ENCODE measurements around the gene RBPJL.
"Not testable (repeated sequence)": the region's sequence is repeated elsewhere in the genome, so short reads cannot be mapped to it uniquely, and the experiment has no call there.

The RBPJL gene

DNA sequence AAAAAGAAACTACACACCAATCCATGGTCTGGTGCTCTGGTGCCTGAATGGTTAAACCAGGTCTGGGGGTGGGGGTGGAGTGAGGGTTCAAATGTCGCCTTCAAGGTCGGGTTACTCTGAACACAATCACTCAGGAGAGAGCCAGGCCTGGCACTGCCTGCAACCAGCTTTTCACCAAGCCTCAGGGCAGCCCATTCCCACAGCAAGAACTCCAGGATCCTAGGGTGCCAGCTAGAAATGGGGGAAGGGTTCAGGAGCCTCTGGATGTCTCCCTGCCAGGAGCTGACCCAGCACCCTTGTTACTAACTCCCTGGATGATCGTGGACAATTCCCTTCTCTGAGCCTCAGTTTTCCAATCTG is 34.9 kb downstream of the RBPJL start:
- DNase-seq = peak in 2 of 56 donors; percentile 39 to 44

DNA sequence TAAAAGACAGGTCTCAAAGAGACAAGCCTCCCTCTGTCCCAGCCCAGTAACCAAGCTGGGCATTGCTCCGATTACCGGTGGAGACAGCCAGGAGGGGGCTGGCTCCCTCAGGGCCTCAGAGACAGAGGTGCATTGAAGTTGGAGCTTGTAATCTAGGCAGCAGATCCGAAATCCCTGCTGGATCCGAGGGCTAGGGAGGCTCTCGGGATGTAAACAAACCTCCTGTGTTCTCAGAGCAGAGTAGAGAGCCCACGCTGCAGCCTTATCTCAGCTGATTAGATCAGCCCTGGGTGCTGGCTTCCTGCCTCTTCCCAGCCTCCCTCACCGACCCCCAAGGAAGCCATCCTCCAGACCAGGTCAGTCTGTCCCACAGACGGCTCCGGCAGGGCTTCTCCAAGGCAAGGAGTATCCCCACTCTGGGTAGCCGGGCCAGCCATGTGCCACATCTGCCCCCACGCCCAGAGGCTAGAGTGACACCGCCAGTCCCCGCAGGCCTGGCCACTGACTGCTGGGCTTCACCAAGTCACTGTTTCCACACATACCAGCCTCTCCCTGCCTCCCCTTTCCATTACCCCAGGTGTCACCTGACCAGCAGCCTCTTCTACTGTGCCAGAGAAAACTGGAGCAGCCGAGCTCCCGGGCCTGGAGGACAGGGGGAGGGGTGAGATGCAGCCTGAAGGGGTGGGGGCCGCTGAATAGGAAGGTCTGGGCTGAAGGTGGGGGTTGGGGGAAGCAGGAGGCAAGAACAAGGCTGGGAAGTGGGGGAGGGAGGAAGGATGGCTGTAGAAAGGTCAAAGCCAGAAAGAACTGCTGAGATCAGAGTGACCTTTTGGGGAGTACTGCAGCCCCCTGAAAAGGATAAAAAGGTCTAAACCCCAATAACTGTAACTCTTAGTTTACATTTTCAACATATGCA is 35.6 kb downstream of the RBPJL start:
- DNase-seq = peak in 41 of 56 donors; percentile 12 to 78 (median 41)

GRCh38 chr20:45342855-45343531 is 36.4 kb downstream of the RBPJL start:
- DNase-seq = no peak

GRCh38 chr20:45343532-45344167 is 37.0 kb downstream of the RBPJL start:
- DNase-seq = no peak

DNA sequence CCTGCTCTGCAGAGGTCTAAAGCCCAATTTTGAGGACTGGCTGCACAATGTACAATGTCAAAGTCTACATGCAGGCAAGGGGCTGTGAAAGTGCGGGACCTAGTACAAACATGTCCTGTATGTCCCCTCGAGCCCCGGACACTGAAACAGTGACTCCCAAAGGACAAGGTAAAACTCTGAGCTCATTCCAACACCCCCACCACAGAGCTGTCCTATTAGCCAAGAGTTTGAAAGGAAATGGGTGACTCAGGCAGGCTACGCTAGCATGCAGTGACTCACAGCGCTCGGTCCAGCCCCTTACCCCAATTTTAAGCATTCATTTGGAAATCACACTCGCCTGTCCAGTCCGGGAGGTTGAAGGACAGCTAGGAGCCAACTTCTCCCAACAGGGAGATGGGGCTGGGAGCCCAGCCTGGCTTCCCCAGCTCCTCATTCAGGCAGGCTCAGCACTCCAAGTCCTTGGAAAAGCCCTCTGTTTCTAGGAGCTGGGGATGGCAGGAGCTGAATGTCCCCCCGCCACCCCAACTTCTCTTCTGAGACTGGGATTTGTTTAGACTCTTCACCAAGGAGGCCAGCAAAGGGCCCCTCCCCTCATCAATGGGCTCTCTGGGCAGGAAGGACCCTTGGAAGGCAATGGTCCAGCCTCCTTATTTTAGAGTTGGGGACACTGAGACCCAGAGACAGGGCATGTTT is 37.7 kb downstream of the RBPJL start:
- peak in 36 of 56 donors; percentile 14 to 75 (median 42) for DNase-seq

DNA sequence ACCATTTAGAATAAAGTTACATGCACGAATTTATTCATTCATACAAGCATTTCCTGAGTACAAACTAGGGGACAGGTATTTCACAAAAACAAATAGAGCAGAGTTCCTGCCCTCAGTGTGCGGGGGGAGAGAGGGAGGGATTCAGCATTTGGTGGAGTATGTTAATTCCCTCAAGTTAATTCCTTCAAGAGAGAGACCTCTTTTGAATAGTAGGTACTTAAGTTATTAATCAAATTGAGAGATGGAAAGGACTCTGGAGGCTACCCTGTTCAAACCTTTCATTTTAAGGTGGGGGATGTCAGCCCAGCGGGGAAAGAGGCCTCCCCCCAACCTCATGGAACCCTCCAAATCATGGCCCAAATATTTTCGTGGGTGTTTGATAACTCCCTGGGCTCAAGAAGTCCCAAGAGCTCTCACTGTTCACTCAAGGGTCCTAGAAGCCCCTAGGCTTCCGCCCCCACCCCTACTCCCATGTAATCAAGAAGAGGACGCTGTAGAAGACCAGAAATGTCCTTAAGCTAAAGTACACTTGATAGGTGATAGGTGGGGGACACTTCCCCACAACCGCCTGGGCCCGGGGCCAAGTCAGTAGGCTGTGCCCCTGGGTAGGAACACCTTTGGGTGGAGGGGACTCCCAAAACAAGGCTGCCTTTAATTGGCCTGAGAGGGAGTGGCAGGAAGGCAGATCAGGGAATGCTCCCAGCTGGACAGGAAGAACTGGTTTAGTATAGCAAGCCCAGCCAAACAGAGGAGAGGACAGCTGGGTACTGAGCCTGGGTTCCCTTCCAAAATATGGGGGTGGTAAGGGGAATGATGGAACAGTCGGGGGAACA is 38.7 kb downstream of the RBPJL start:
- peak in 1 of 56 donors; percentile 12 for DNase-seq

- DNase-seq = no peak
These were observed 39.7 kb downstream of the RBPJL start for GRCh38 chr20:45346291-45346718.

DNA sequence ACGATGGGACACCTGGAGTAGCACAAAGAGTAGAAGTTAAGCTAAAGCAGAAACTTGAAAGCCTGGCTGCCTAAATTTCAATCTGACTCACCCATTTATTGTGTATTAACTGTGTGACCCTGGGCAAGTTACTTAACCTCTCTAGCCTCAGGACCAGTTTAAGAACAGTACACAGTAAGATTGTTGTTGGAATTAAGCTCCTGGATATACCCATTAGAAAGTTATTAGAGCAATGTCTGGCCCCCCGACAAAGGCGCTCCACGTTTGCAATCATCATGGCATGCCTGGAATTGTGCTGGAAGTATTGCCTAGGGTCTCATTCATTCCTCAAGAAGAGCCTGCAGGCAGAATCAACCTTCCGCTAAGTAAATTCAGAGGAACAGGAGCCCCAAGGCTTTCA is 40.2 kb downstream of the RBPJL start:
- no peak for DNase-seq

DNA sequence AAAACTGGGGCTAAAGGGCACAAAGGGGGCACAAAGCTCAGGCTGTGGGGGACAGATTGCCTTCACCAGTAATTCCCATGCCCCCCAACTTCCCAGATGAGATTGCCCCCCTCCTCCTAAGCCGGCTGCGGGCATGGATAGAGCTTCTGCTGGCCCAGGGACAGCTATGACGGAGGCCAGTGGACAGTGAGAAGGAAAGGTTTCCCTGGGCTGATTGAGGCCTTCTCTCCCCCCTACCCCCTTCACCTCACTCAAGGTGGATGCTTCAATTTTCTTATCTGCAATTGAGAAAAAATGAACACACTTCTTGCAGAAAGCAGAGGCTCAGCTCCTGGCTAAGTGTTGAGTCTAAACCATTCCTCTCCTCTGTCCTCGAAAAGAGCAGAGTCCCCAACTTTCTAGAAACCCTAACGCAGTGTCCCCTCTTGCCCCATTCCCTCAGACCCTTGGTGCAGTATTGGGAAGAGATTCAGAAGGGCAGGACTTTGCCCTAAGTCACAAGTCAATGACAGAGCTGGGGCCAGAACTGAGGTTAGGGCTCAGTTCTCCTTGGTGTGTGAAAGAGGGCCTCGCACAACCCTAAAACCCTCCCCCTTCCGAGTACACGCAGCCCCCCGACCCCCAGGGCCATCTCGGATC is 40.8 kb downstream of the RBPJL start:
- DNase-seq = no peak

DNA sequence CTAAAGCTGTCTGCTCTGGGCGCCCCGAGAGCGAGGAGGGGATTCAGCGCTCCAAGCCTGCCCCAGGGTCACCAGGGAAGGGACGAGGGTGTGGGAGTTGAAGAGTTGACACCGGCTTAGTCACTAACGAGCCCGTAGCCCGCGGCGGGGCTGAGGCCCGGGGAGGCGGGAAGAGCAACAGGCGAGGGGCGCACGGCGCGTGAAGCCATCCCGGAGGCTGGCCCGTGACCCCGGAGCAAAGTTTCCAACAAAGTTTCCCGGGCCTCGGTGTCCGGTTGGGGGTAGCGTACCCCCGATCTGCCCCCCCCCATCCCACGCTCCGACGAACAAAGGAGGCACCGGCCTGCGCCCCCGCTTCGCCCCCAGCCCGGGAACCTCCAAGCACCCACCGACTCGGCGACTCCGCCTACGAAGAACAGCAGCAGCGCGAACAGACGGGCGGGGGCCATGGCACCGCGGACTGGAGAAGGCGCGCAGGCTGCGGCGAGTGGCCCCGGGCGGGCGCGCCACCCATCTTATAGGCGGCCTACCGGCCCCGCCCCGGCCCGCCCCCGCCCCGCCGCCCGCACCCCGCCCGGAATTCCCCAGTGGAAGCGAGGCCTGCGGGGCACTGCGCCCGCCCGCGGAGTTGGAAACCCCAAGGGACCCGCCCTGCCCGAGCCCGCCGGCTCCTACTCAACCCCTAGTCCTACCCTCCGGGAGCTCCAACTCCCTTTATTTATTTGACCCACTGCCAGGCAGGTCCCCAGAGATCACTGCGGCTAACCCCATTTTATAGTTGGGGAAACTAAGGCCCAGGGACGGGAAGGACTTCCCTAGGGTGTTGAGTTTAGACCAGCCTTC is 41.5 kb downstream of the RBPJL start, which contains the start of gene SDC4:
Gene SDC4 (minus strand): TSS at position 489 of the 843 bp plus-strand sequence. CDS start 40 bp downstream, at position 449.
- DNase-seq = peak in 22 of 56 donors; percentile 12 to 69 (median 33)

- DNase-seq = no peak
These were observed 43.6 kb downstream of the RBPJL start for GRCh38 chr20:45350217-45350616.

GRCh38 chr20:45350795-45351194 is 44.2 kb downstream of the RBPJL start:
- not testable (repeated sequence) for DNase-seq

DNA sequence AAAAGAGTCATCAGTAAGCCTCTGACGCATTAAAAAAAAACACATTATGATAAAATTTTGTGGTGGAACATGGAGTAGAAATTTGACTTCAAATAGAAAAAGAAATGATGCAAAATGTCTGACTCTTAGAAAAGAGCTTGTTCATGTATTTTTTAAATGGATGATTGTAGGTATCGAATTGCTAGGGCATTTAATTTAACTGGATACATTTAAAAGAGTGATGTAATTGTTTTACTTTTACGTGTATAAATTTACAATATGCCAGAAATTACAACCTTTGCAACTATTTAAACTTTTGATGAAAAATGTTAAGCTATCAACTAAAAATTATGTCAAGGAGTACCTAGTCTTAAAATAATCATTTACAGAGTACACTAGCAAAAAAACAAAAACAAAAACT is 46.1 kb downstream of the RBPJL start:
- DNase-seq = no peak

- DNase-seq = no peak
These were observed 47.1 kb downstream of the RBPJL start for GRCh38 chr20:45353746-45354145.

GRCh38 chr20:45354423-45355208 is 48.0 kb downstream of the RBPJL start:
- DNase-seq = no peak

- no peak for DNase-seq
These were observed 48.8 kb downstream of the RBPJL start for GRCh38 chr20:45355209-45356084.
